Neural cell (in vitro differentiated cells): Measurements from ENCODE around the gene SLC7A6. TPM values are rescaled to one million over a fixed set of nuclear protein-coding genes. Genes with fewer than 3 reads are reported as not detected.

ENCODE experiments used
- H2AFZ ChIP-seq: fragments of 200-600, 300-800 bp; sonication (generic), shearing (Covaris generic); 2 replicates; pipeline ENCODE4 v1.6.0; 2014; ENCODE audit warnings: low read depth, mild to moderate bottlenecking, antibody characterized with exemption, low read length, moderate library complexity
- H3F3A ChIP-seq: fragments of 200-600 bp; shearing (Covaris generic); 2 replicates; pipeline ENCODE4 v1.6.1; 2016; ENCODE audit warnings: mild to moderate bottlenecking, moderate library complexity, mixed read lengths, antibody characterized with exemption, low read length; ENCODE audit not compliant: insufficient read depth, poor library complexity, severe bottlenecking
- H3K27ac ChIP-seq: fragments of 200-600, 300-800 bp; sonication (generic), shearing (Covaris generic); 2 replicates; pipeline ENCODE4 v1.5.1; 2014; ENCODE audit warnings: mild to moderate bottlenecking, low read length, moderate library complexity
- H3K27me3 ChIP-seq: fragments of 300-800, 200-600 bp; sonication (generic), shearing (Covaris generic); 2 replicates; pipeline ENCODE4 v1.6.0; 2014; ENCODE audit warnings: mild to moderate bottlenecking, low read depth, low read length, moderate library complexity; ENCODE audit not compliant: insufficient read depth
- H3K36me3 ChIP-seq: fragments of 300-800, 200-600 bp; sonication (generic), shearing (Covaris generic); 2 replicates; pipeline ENCODE4 v1.5.1; 2014; ENCODE audit warnings: mild to moderate bottlenecking, antibody characterized with exemption, low read length, moderate library complexity; ENCODE audit not compliant: insufficient read depth
- H3K4me2 ChIP-seq: fragments of 300-800, 200-600 bp; sonication (generic), shearing (Covaris generic); 2 replicates; pipeline ENCODE4 v1.6.0; 2014; ENCODE audit warnings: mild to moderate bottlenecking, low read length
- H3K4me3 ChIP-seq: fragments of 300-800, 200-600 bp; sonication (generic), shearing (Covaris generic); 2 replicates; pipeline ENCODE4 v1.5.1; 2014; ENCODE audit warnings: mild to moderate bottlenecking, low read length, moderate library complexity
- H3K79me2 ChIP-seq: fragments of 200-600 bp; shearing (Covaris generic); replicated peaks from 2 replicates; pipeline ENCODE4 v1.6.0; 2014; ENCODE audit warnings: mild to moderate bottlenecking, low read length, moderate library complexity; ENCODE audit not compliant: insufficient read depth
- H3K9ac ChIP-seq: fragments of 300-800, 200-600 bp; sonication (generic), shearing (Covaris generic); 2 replicates; pipeline ENCODE4 v1.6.1; 2016; ENCODE audit warnings: mild to moderate bottlenecking, low read length, mixed read lengths
- H3K9me2 ChIP-seq: fragments of 200-600 bp; shearing (Covaris generic); 2 replicates; pipeline ENCODE4 v1.6.1; 2016; ENCODE audit warnings: mild to moderate bottlenecking, low read length, mixed read lengths; ENCODE audit not compliant: insufficient read depth
- H3K9me3 ChIP-seq: fragments of 200-600, 300-800 bp; sonication (generic), shearing (Covaris generic); 2 replicates; pipeline ENCODE4 v1.6.1; 2016; ENCODE audit warnings: mild to moderate bottlenecking, mixed run types, low read length, moderate library complexity, mixed read lengths
- H4K20me1 ChIP-seq: fragments of 200-600 bp; shearing (Covaris generic); 2 replicates; pipeline ENCODE4 v1.6.1; 2016; ENCODE audit warnings: mild to moderate bottlenecking, mixed run types; ENCODE audit not compliant: insufficient read depth
- CTCF ChIP-seq: fragments of 450-650 bp; IDR thresholded peaks from 2 replicates; pipeline ENCODE4 v1.5.1; 2014; ENCODE audit warnings: antibody characterized with exemption, mild to moderate bottlenecking, moderate library complexity; ENCODE audit not compliant: poor library complexity, severe bottlenecking
- EP300 ChIP-seq: fragments of 450-650 bp; conservative IDR thresholded peaks from 2 replicates; pipeline ENCODE4 v1.6.1; 2014; ENCODE audit warnings: antibody characterized with exemption, mild to moderate bottlenecking, moderate library complexity; ENCODE audit not compliant: poor library complexity, severe bottlenecking
- EZH2 ChIP-seq: fragments of 200-600, 300-800 bp; shearing (Covaris generic), sonication (generic); IDR thresholded peaks from 2 replicates; pipeline ENCODE4 v1.6.1; 2014; ENCODE audit warnings: antibody characterized with exemption, low read length, borderline replicate concordance, mild to moderate bottlenecking; ENCODE audit not compliant: insufficient read depth, poor library complexity, severe bottlenecking
- MXI1 ChIP-seq: fragments of 450-650 bp; conservative IDR thresholded peaks from 2 replicates; pipeline ENCODE4 v1.6.1; 2014; ENCODE audit warnings: antibody characterized with exemption, mild to moderate bottlenecking; ENCODE audit not compliant: poor library complexity, severe bottlenecking
- POLR2AphosphoS5 ChIP-seq: IDR thresholded peaks from 2 replicates; pipeline ENCODE4 v1.6.1; 2012
- RAD21 ChIP-seq: fragments of 450-650 bp; conservative IDR thresholded peaks from 2 replicates; pipeline ENCODE4 v1.6.1; 2014; ENCODE audit warnings: antibody characterized with exemption, mild to moderate bottlenecking, moderate library complexity
- REST ChIP-seq: IDR thresholded peaks from 2 replicates; pipeline ENCODE4 v1.6.1; 2012; ENCODE audit warnings: borderline replicate concordance
- SMC3 ChIP-seq: fragments of 450-650 bp; conservative IDR thresholded peaks from 2 replicates; pipeline ENCODE4 v1.6.1; 2014; ENCODE audit warnings: antibody characterized with exemption, mild to moderate bottlenecking, moderate library complexity; ENCODE audit not compliant: poor library complexity
- TAF1 ChIP-seq: IDR thresholded peaks from 2 replicates; pipeline ENCODE4 v1.6.1; 2012; ENCODE audit warnings: low read depth
- polyA plus RNA-seq: library from polyadenylated mRNA; depleted of rRNA; stranded (reverse); fragments of >200 nt; gene quantifications from 2 replicates; pipeline ENCODE4 v1.2.3, GENCODE V29; 2014

The SLC7A6 gene
- polyA plus RNA-seq, 1 donor from 2014 or later, result 39.3 TPM

- Histone ChIP-seq H3K9ac (no peak overlapping the region), H3K27me3 (no peaks in the 10 kb centered on the region), H4K20me1 (no peaks in the 10 kb centered on the region), H3K27ac (no peak overlapping the region), H3K4me3 (no peak overlapping the region), H3K79me2 (no peaks in the 10 kb centered on the region), H2AFZ (no peak overlapping the region), H3K9me3 (no peaks in the 10 kb centered on the region), H3K9me2 (no peaks in the 10 kb centered on the region), H3K36me3 (peaks cover 4% of the 10 kb centered on the region), H3F3A (no peaks in the 10 kb centered on the region), H3K4me2 (no peak overlapping the region)
- TF ChIP-seq EP300 (no peak), EZH2 (no peak), CTCF (no peak)
Measured at GRCh38 chr16:68286153-68287074, 22.1 kb downstream of the SLC7A6 start.

- Histone ChIP-seq H3K36me3 (peaks cover 4% of the 10 kb centered on the region), H4K20me1 (no peaks in the 10 kb centered on the region), H3K27ac (no peak overlapping the region), H3K79me2 (no peaks in the 10 kb centered on the region), H3K9me3 (no peaks in the 10 kb centered on the region), H3K4me3 (no peak overlapping the region), H3K27me3 (no peaks in the 10 kb centered on the region), H2AFZ (no peak overlapping the region), H3F3A (no peaks in the 10 kb centered on the region), H3K9ac (no peak overlapping the region), H3K4me2 (no peak overlapping the region), H3K9me2 (no peaks in the 10 kb centered on the region)
- TF ChIP-seq EZH2 (no peak), SMC3 (no peak), MXI1 (no peak), EP300 (no peak), RAD21 (no peak), TAF1 (no peak), REST (no peak), CTCF (no peak), POLR2AphosphoS5 (no peak)
Measured at GRCh38 chr16:68287276-68288251, 23.2 kb downstream of the SLC7A6 start.
